HG03520 (cell line): Measurements from ENCODE around the gene GRB7.
A peak's percentile ranks its signal among the peaks of the same experiment; 100 is the strongest.

ENCODE experiments used
- ATAC-seq: cut with Tn5 transposase; IDR thresholded peaks from one replicate; pipeline ENCODE4 v1.9.1; 2021; ENCODE audit warnings: mild to moderate bottlenecking, moderate library complexity; ENCODE audit not compliant: unreplicated experiment

GRB7 gene

GRCh38 chr17:39794249-39794970 is 56.7 kb downstream of the GRB7 start:
- peak; percentile 77 for ATAC-seq
